ENCODE data around the gene NUP43.
"Not testable (repeated sequence)": the region's sequence is repeated elsewhere in the genome, so short reads cannot be mapped to it uniquely, and the experiment has no call there.

Gene NUP43, protein sequence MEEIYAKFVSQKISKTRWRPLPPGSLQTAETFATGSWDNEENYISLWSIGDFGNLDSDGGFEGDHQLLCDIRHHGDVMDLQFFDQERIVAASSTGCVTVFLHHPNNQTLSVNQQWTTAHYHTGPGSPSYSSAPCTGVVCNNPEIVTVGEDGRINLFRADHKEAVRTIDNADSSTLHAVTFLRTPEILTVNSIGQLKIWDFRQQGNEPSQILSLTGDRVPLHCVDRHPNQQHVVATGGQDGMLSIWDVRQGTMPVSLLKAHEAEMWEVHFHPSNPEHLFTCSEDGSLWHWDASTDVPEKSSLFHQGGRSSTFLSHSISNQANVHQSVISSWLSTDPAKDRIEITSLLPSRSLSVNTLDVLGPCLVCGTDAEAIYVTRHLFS

GRCh38 chr6:149746147-149746946 lies at the start of gene NUP43:
Gene NUP43 (minus strand): TSS chr6:149746529. CDS start chr6:149746495, 34 bp downstream.
- peak; percentile 92 for DNase-seq (ENCODE audit: low spot score)

DNA sequence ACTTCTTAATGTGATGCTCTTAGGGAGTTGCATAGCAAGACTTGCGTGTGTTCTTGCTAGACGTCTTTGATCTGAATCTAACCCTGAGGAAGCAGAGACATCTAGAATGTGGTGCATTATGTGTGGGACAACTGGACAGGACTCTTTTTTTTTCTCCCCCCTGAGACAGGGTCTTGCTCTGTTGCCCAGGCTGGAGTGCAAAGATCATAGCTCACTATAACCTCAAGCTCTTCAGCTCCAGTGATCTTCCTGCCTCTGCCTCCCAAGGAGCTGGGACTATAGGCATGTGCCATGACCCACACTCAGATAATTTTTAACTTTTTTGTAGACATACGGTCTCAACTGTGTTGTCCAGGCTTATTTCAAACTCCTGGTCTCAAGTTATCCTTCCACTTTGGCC lies 37.2 kb upstream of the NUP43 start:
- no peak for DNase-seq (ENCODE audit: low spot score)

DNA sequence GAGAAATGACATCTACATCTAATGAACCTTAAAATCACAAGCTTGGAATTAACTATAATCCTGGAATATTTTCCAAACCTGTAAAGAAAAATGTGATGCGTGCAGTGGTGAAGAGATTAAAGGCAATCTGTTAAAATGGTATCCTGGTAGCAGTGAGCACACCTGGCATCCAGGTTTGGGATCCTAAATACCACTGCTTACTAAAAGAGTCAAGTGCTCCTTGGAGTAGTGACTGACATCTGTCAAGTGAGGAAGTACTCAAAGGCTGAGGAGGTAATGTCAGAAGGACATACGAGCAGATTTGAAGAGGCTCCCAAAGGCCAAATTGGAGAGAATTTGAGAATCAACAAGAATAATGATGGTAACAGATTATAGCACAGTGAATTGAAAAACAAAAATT lies 36.0 kb upstream of the NUP43 start:
- DNase-seq (ENCODE audit: low spot score), result no peak

GRCh38 chr6:149781715-149782114 lies 35.4 kb upstream of the NUP43 start:
- no peak for DNase-seq (ENCODE audit: low spot score)

DNA sequence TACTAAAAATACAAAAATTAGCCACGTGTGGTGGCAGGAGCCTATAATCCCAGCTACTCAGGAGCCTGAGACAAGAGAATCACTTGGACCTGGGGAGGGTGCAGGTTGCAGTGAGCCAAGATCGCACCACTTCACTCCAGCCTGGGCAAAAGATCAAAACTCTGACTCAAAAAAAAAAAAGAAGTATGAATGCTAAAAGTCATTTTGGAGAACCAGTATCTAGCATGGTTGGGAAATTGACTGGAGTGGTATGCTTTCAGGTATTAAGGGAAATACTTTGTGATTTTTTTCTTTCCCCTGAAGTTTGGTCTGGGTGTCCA lies 33.3 kb upstream of the NUP43 start:
- DNase-seq (ENCODE audit: low spot score), result no peak

DNA sequence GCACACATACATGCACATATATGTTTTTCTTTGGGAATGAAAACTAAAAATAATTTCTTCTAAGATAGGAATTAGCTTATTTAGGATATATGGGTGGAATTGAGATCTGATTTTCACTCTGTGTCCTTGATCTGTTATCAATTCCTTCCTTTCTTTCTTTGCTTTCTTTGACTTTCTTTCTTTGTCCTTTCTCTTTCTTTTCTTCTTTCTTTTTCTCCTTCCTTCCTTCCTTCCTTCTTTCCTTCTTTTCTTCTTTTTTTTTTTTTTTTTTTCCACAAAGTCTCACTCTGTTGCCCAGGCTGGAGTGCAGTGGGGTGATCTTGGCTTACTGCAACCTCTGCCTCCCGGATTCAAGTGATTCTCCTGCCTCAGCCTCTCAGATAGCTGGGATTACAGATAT lies 31.3 kb upstream of the NUP43 start:
- DNase-seq (ENCODE audit: low spot score), result no peak

DNA sequence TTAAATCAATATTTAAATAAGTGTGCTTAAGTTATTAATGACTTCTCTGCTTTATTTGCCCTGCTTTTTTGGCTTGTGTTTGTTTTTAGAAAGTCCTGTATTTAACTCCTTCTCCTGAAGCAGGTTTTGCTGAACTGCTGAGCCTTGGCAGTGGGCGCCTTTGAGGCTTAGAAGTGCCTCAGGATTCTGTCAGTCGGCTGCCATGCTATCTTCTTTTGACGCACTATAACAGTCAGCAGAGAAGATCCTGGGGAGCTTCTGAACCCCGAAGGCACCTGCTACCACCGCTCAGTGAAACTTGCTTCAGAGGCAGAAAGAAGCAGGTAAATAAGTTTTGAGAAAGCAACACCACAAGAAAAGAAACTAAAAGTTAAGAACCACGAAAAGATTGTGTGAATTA lies 25.6 kb upstream of the NUP43 start:
- DNase-seq (ENCODE audit: low spot score), result no peak

GRCh38 chr6:149771185-149771584 lies 24.9 kb upstream of the NUP43 start:
- DNase-seq (ENCODE audit: low spot score), result no peak

GRCh38 chr6:149769676-149770075 lies 23.3 kb upstream of the NUP43 start:
- no peak for DNase-seq (ENCODE audit: low spot score)

- DNase-seq (ENCODE audit: low spot score), result no peak
Observed at GRCh38 chr6:149766156-149766769, 19.9 kb upstream of the NUP43 start.

GRCh38 chr6:149763866-149764265 lies 17.5 kb upstream of the NUP43 start:
- DNase-seq (ENCODE audit: low spot score), result peak; percentile 16

DNA sequence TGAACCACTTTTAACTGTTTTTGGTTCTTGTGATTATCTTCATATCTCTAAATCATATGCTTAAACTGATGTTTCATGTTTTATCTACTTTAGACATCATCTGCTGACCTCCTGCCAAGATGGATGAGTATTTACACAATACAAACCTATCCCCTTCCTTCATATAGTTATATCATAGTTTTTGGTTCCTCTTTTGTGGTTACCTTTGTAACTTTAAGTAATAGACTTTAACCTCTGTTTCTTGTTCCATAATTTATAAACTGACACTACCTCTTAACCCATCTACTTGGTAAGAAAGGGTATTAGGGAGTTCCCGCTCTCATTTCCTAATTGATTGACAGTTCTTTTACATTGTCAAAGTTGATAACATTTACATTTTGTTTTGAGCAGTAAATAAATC lies 15.1 kb upstream of the NUP43 start:
- no peak for DNase-seq (ENCODE audit: low spot score)

- no peak for DNase-seq (ENCODE audit: low spot score)
Observed at GRCh38 chr6:149756261-149756636, 9.9 kb upstream of the NUP43 start.

GRCh38 chr6:149755300-149756260 lies 9.3 kb upstream of the NUP43 start:
- no peak for DNase-seq (ENCODE audit: low spot score)

- no peak for DNase-seq (ENCODE audit: low spot score)
Observed at GRCh38 chr6:149754548-149754947, 8.2 kb upstream of the NUP43 start.

- not testable (repeated sequence) for DNase-seq (ENCODE audit: low spot score)
Observed at GRCh38 chr6:149753374-149753637, 7.0 kb upstream of the NUP43 start.

- DNase-seq (ENCODE audit: low spot score), result no peak
Observed at GRCh38 chr6:149752600-149753373, 6.5 kb upstream of the NUP43 start.

- DNase-seq (ENCODE audit: low spot score), result not testable (repeated sequence)
Observed at GRCh38 chr6:149751920-149752319, 5.6 kb upstream of the NUP43 start.

DNA sequence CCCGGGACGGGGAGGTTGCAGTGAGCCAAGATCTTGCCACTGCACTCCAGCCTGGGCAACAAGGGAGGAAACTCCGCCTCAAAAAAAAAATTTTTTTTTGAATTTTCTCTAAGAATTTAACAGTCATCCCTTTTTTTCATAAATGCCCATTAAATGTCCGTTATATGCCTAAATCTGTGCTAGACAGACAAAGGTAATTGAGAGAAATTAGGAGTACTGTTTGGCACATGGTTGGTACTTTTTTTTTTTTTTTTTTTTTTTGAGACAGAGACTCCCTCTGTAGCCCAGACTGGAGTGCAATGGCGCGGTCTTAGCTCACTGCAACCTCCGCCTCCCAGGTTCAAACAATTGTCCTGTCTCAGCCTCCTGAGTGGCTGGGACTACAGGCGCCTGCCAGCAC lies 4.9 kb upstream of the NUP43 start:
- DNase-seq (ENCODE audit: low spot score), result no peak

- peak; percentile 67 for DNase-seq (ENCODE audit: low spot score)
Observed at GRCh38 chr6:149750136-149750609, 3.8 kb upstream of the NUP43 start.

- DNase-seq (ENCODE audit: low spot score), result peak; percentile 99
Observed at GRCh38 chr6:149749594-149750135, 3.3 kb upstream of the NUP43 start, which contains the start of gene PCMT1. Gene PCMT1 (plus strand): TSS chr6:149749741. CDS start chr6:149749902, 161 bp downstream.
